GM21526 (cell line): ENCODE data around the gene SLC25A44.
"Not testable (repeated sequence)": the region's sequence is repeated elsewhere in the genome, so short reads cannot be mapped to it uniquely, and the experiment has no call there.

ENCODE experiments used
- ATAC-seq: cut with Tn5 transposase; IDR thresholded peaks from one replicate; pipeline ENCODE4 v1.9.1; 2021; ENCODE audit warnings: moderate library complexity; ENCODE audit not compliant: unreplicated experiment, low FRiP score

The SLC25A44 gene

DNA sequence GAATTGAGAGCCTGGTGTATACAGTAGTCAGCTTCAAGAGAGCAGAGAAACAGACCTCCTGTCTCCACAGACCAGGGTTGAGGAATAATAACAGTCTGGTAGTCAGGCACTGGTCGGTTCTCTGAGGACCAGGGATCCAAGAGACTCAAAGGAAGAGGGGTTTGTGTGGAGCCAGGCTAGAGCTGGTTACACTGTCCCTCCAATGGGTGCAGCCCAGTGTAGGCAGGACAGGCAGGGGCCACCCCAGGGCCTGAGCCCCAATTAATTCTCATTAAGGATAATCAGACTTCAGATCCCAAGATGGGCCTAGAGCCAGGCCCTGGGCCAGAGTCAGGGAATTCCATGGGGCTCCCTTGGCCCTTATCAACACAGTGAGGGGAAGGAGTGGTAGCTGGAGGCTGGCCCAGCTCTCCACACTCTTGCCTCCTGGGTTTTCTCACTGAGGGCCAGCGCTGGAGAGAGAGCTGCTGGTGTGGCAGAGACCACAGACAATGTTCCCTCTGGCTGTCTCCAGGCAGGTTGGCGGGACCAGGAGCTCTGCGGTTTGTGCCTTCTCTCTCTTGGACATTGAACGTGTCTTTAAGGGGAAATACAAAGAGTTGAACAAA, 31.4 kb upstream of the SLC25A44 start:
- no peak for ATAC-seq

DNA sequence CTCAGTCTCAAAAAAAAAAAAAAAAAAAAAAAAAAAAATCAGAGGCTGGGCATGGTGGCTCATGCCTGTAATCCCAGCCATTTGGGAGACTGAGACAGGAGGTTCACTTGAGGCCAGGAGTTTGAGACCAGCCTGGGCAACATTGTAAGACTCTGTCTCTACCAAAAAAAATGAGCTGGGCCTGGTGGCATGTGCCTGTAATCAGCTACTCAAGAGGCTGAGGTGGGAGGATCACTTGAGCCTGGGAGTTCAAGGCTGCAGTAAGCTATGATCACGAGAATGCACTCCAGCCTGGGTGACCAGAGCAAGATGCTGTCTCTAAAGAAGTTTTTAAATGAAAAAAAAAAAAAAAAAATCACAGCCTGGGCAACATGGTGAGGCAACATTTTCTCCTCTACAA, 30.2 kb upstream of the SLC25A44 start:
- ATAC-seq = no peak

DNA sequence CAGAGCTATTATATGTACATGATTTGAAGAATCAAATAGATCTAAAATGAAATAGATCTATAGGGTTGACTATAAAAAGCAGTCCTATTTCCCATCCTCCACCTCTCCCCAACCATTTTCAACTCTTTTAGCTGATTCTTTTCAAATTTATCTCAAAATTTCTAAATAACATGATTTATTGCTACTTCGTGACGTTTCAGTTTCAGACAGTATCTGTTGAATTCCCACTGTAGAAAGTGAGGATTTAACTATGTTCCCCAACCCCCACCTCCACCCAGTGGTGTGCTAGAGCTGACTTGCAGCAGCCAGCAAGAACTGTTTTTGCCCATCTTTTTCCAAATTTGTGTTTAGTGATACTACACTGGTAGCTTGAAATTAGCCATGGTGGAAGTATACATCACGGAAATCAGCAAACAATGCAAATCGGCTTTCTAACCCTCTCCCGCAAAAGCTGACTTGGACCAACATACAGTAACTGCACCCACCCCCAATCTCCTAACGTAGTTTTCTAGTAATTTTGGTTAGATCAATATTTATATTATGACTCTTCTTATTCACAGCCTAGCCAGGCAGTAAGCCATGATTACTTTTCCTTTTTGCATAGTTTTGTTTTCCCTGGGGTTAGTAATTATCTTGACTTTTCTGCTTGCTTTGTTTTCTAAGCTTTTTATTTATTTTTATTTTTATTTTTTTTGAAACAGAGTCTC, 29.6 kb upstream of the SLC25A44 start:
- no peak for ATAC-seq

DNA sequence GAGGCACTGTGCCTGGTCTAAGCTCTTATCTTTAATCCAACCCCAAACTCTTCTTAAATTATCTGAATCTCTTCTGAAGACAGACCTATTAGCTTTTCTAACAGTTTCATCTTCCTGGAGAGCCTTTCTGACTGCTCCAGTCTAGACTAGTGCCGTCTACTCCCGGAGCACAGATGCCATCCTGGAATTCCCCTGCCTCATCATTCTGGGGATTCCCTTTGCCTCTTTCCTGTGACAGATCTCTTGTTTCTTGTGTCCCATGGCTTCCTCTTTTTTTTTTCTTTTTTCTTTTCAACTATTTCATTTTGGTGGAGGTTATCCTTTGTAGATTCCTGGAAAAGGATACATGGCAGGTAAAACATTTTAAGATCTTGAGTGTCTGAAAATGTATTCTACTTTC, 28.8 kb upstream of the SLC25A44 start:
- ATAC-seq = no peak

DNA sequence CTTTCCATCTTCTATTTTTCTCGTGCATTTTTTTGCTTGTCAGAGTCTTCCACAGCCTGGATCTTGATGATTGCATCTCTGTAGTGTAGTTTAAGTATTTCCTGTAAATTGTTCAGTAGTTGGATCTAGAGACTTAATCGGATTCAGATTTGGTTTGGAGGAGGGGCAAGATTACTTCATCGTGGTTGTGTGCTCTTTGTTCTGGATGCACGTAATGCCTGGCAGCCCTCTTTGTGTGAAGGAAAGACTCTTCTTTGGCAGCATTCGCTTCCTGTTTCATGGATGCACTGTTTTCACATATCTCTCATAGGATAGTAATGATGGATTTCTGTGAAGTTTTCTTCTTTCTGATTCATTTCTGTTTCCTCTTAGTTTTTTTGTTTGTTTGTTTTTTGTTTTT, 26.4 kb upstream of the SLC25A44 start:
- ATAC-seq = no peak

DNA sequence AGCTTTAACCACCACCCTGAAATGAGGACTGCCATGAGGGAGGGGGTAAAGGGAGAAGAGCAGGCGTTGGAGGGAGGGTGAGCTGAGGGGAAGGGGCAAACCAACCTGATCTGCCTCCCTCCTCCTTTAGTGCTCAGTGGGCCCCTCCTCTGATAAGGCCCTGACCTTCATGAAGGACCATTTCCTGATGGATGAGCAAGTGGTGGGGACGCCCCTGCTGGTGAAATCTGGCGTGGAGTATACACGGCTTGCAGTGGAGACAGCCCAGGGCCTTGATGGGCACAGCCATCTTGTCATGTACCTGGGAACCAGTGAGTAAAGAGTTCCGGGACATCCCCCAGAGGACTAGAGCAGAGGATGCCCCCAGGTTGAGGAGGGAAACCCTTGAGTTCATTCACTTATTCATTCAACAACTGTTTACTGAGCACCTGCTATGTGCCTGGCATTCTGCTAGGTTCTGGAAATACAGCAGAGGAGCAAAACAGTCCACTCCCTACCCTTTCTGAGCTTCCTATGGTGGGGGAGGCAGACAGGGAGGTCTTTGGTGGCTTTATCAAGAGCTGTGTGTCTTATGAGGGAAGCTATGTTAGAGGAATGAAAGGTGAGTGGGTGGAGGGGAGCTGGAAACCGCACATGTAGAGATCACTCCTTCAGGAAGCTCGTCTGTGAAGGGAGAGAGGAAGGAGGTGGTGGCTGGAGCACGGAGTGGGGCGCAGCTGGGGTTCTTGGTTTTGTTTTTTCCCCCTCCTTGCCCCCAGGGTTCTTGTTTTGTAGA, 21.0 kb upstream of the SLC25A44 start:
- ATAC-seq = no peak

DNA sequence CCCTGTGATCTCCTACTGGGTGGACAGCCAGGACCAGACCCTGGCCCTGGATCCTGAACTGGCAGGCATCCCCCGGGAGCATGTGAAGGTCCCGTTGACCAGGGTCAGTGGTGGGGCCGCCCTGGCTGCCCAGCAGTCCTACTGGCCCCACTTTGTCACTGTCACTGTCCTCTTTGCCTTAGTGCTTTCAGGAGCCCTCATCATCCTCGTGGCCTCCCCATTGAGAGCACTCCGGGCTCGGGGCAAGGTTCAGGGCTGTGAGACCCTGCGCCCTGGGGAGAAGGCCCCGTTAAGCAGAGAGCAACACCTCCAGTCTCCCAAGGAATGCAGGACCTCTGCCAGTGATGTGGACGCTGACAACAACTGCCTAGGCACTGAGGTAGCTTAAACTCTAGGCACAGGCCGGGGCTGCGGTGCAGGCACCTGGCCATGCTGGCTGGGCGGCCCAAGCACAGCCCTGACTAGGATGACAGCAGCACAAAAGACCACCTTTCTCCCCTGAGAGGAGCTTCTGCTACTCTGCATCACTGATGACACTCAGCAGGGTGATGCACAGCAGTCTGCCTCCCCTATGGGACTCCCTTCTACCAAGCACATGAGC, 17.2 kb upstream of the SLC25A44 start:
- no peak for ATAC-seq

DNA sequence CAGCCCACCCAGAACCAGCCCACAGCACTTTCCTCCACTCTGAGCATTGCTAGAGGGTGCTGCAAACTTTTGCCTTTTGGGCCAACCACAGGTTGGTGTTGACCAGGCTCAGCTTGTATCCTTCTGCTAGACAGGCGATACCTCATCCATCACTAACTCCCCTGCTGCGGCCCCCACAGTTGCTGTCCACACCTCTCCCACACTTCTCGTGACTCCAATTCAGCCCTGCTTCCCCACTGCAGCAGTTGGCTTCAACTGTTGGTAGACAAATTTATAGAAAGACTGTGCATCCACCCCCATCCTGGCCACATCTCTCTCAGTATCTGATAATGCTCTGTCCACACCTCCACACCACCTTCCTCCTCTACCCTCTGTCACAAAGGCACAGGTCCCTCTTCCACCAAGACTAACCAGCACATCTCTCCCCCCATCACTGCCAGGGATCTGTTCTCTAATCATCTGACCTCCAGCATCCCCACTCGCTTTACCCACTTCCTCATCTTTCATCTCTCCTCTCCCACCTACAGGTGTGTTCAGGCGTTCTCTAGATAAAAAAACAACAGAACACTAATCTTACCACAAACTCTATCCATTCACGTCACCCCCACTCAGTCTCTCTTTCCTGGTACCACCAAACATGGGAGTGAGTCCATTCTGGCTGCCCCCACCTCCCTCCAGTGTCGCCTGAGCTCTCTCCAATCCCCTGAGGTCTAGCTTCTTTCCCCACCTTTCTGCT, 15.8 kb upstream of the SLC25A44 start:
- ATAC-seq = no peak

DNA sequence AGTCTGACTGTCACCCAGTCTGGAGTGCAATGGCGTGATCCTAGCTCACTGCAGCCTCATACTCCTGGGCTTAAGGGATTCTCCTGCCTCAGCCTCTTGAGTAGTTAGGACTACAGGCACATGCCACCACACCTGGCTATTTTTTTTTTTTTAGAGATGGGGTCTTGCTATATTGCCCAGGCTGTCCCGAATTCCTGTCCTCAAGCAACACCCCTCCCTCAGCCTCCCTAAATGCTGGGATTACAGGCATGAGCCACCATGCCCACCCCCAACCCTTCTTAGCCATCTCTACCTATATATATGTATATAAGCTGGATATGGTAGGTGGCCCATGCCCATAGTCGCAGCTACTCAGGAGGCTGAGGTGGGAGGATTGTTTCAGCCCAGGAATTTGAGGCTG, 13.4 kb upstream of the SLC25A44 start:
- no peak for ATAC-seq

DNA sequence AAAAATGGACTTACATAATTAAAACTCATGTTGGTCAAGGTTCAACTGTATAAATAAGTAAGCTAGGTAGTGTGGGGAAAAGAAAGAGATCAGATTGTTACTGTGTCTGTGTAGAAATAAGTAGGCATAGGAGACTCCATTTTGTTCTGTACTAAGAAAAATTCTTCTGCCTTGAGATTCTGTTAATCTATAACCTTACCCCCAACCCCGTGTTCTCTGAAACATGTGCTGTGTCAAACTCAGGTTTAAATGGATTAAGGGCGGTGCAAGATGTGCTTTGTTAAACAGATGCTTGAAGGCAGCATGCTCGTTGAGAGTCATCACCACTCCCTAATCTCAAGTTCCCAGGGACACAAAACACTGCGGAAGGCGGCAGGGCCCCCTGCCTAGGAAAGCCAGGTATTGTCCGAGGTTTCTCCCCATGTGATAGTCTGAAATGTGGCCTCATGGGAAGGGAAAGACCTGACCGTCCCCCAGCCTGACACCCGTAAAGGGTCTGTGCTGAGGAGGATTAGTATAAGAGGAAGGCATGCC, 12.4 kb upstream of the SLC25A44 start:
- not testable (repeated sequence) for ATAC-seq

DNA sequence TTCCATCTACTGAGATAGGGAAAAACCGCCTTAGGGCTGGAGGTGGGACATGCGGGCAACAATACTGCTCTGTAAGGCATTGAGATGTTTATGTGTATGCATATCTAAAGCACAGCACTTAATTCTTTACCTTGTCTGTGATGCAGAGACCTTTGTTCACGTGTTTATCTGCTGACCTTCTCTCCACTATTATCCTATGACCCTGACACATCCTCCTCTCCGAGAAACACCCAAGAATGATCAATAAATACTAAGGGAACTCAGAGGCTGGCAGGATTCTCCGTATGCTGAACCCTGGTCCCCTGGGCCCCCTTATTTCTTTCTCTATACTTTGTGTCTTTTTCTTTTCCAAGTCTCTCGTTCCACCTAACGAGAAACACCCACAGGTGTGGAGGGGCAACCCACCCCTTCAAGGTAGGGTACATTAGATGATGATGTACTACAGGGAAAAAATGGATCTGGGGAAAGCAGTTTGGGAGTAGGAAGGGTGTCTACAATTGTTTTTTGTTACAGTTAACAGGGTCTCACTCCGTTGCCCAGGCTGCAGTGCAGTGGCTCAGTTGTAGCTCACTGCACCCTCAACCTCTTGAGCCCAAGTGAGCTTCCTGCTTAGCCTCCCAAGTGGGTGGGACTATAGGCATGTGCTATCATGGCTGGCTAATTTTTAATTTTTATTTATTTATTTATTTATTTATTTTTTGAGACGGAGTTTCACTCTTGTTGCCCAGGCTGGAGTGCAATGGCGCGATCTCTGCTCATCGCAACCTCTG, 11.7 kb upstream of the SLC25A44 start:
- ATAC-seq = not testable (repeated sequence)

DNA sequence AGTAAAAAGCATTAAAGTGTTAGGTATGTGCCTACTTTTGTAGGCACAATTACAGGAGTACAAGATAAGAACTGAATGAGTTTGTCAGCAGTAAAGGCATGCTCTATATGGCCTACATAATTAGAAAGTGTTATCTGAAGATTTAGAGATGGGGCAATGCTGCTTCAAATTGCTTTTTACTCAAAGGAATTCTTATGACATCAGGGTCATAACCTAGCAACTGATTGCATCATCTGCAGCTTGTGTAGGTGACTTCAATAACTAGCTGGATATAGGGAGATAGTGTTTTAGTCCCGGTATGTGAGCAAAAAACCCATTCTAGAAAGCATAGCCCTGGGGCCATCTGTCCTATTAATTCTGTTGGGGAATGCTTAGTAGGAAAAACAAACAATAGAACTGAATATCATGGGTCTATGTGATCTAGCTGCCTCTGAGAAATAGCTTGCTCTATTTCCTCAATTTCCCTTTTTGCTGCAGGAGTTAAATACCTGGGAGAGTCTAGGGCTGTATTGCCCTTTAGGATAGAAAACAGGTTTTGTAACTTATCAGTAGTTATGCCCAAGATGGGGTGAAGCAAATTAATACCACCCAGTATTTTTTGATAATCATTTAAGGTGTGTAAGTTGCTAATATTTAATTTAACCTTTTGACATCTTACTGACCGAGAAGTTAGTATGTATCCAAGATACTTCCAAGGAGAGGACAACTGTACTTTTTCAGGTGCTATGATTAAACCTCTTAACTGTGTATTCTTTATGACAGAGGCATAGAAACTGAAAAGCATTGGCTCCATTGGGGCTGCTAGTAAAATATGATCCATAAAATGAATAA, 7.3 kb upstream of the SLC25A44 start:
- ATAC-seq = not testable (repeated sequence)

DNA sequence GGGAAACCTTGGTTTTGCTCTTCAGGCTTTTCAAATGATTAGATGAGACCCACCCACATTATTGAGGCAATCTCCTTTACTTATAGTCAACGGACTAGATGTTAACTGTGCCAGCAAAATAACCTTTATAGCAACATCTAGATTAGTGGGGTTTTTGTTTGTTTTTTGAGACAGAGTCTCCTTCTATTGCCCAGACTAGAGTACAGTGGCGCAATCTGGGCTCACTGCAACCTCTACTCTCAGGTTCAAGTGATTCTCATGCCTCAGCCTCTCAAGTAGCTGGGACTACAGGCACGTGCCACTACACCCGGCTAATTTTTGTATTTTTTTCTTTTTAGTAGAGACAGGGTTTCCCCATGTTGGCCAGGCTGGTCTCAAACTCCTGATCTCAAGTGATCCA, 3.6 kb upstream of the SLC25A44 start:
- ATAC-seq = not testable (repeated sequence)

DNA sequence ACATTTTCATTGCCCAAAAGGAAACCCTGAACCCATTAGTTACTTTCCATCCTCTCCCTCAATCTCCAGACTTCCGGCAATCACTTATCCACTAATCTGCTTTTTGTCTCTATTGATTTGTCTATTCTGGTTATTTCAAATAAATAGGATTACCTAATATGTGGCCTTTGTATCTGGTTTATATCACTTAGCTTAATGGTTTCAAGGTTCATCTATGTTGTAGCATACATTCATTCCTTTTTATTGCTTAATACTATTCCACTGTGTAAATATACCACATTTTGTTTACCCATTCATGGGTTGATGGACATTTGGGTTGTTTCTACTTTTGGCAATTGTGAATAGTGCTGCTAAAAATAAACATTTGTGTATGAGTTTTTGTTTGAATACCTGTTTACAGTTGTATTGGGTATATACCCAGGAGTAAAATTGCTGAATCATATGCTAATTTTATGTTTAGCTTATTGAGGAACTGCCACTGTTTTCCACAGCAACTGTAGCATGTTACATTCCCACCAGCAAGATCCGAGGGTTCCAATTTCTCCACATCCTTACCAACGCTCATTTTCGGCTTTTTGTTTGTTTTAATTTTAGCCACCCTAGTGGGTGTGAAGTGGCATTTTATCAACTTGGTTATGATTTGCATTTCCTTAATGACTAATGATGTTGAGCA, 2.5 kb upstream of the SLC25A44 start:
- ATAC-seq = no peak

DNA sequence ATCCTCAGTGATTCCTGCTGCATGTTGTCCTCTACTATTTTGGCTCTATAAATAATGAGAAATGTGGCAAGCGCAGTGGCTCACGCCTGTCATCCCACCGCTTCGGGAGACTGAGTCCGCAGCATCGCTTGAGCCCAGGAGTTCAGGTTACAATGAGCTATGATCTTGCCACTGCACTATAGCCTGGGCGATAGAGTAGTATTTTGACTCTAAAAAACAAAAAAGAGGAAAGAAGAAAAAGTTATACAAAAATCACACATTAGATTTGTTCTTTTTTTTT, 756 bp upstream of the SLC25A44 start:
- ATAC-seq = no peak

DNA sequence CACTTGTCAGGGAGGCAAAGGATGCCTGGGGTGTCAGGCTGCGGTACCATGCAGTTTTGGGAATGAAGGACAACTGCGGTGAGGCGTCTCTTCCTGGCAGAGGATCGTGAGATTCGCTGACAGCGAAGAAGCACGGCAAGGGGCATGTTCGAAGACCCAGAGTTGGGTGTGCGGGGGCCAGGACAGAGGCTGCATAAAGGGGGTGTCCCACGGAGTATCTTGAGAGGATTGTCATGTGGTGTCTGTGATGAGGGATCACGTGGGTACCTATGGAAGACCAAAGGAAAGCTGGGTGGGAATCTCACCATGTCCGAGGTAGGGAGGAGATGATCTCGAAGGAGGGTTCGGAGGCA, 372 bp downstream of the SLC25A44 start:
- no peak for ATAC-seq

DNA sequence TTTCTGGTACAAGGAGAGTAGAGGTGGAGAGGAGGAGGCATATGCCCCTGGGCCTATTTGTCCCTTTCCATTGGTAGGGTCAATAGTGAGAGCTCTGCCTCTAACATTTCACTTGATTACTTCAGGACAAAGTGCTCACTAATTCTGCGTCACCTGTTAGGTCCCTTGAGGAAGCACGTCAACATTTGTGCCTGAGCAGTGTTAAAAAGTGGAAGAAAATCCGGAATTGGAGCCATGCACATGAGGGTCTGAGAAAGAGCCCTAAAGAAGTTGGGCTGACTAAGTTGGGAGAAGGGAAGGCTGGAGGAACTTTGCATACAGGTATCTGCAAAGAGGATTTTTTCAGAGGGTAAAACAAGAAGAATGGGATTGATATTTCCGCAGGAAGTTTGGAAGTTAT, 1.9 kb downstream of the SLC25A44 start:
- no peak for ATAC-seq

DNA sequence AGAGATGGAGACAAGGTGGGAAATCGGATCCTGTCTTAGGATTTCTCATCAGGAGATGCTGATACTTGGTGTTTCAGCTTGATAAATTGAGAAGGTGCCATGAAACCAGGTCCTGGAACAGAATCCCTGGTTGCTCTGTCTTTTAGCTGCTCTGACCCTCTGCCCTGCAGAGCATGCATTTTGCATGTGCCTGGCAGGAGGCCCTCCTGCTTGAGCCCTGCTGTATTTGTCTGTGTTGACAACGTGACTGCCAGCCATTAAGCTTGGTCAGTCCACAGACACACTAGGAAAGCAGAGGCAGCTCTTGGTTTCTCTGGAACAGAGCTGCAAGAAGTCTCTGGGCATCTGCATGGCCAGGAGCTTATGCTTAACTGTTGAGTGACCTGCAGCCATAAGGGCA, 2.5 kb downstream of the SLC25A44 start:
- ATAC-seq = no peak
